Measurements from ENCODE around the gene XG.

The XG gene

GRCh38 chrX:2824886-2825285, 73.0 kb downstream of the XG start:
- DNase-seq (ENCODE audit: low read depth) = no peak
- no peak overlapping the region for H3K4me3 ChIP-seq (ENCODE audit: low read depth, low read length)
- TF ChIP-seq CTCF (IDR thresholded peaks at IDR 0.05; ENCODE audit: control insufficient read depth, extremely low read depth, insufficient read depth) = no peak

GRCh38 chrX:2828344-2828958, 76.6 kb downstream of the XG start, which contains the start of gene GYG2:
TSS of gene GYG2 (plus strand) at chrX:2828930. CDS start at chrX:2830189, 1,259 bp downstream.
- 0 out of 2 replicates have a peak, but pooled peaks have one; percentile 1 for TF ChIP-seq CTCF (IDR thresholded peaks at IDR 0.05; ENCODE audit: control insufficient read depth, extremely low read depth, insufficient read depth)
- DNase-seq (ENCODE audit: low read depth) = no peak
- H3K4me3 ChIP-seq (ENCODE audit: low read depth, low read length) = peak within 1 kb of the TSS; percentile 48

GRCh38 chrX:2828959-2829411, 77.1 kb downstream of the XG start:
- TF ChIP-seq CTCF (IDR thresholded peaks at IDR 0.05; ENCODE audit: control insufficient read depth, extremely low read depth, insufficient read depth) = no peak
- DNase-seq (ENCODE audit: low read depth) = no peak
- H3K4me3 ChIP-seq (ENCODE audit: low read depth, low read length) = peak overlapping the region; percentile 48

DNA sequence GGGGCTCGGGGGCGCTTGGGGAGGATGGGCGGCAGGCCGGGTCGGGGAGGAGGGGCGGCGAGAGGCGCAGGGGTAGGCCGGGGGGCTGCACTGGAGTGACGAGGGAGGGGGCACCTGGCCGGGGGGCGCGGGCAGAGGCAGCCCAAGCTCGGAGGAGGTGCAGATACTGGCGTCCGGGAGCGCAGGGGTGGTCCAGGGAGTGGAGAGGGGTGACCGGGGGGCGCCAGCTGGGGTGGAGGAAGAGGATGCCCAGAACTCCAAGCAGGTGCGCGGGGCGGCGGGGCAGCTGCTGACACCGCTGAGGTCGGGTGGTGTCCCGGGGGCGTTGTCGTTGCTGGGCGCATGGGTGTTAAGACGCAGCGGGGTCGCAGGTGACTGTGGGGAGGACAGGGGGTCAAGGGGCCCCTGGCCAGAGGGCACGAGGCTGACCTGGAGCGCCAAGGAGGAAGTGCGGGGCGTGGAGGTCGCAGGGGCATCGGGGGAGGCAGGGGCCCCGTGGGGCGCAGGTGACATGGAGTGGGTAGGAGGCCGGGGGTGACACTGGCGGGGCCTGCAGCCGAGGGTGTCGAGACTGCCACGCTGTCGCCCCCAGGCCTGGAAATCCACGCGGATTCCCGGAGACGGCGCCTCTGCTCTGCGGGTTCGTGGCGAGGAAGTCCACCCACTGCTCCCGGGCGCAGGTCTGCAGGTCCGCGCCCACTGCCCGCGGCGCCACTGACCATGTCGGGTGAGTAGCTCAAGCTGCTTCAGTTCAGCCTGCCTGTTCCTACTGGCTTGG, 77.8 kb downstream of the XG start:
- H3K4me3 ChIP-seq (ENCODE audit: low read depth, low read length) = peak overlapping the region; percentile 48
- no peak for TF ChIP-seq CTCF (IDR thresholded peaks at IDR 0.05; ENCODE audit: control insufficient read depth, extremely low read depth, insufficient read depth)
- no peak for DNase-seq (ENCODE audit: low read depth)

GRCh38 chrX:2831471-2832228, 79.8 kb downstream of the XG start:
- no peak for TF ChIP-seq CTCF (IDR thresholded peaks at IDR 0.05; ENCODE audit: control insufficient read depth, extremely low read depth, insufficient read depth)
- H3K4me3 ChIP-seq (ENCODE audit: low read depth, low read length) = no peak overlapping the region
- DNase-seq (ENCODE audit: low read depth) = no peak

GRCh38 chrX:2837961-2838360, 86.1 kb downstream of the XG start:
- no peak overlapping the region for H3K4me3 ChIP-seq (ENCODE audit: low read depth, low read length)
- TF ChIP-seq CTCF (IDR thresholded peaks at IDR 0.05; ENCODE audit: control insufficient read depth, extremely low read depth, insufficient read depth) = no peak
- no peak for DNase-seq (ENCODE audit: low read depth)
